Measurements from ENCODE around the gene SVEP1.

SVEP1 gene

GRCh38 chr9:110579034-110579861, at the start of gene SVEP1:
SVEP1 (minus strand) TSS chr9:110579741; CDS start chr9:110579543, 198 bp downstream.
- no peak for DNase-seq (ENCODE audit: low spot score)

DNA sequence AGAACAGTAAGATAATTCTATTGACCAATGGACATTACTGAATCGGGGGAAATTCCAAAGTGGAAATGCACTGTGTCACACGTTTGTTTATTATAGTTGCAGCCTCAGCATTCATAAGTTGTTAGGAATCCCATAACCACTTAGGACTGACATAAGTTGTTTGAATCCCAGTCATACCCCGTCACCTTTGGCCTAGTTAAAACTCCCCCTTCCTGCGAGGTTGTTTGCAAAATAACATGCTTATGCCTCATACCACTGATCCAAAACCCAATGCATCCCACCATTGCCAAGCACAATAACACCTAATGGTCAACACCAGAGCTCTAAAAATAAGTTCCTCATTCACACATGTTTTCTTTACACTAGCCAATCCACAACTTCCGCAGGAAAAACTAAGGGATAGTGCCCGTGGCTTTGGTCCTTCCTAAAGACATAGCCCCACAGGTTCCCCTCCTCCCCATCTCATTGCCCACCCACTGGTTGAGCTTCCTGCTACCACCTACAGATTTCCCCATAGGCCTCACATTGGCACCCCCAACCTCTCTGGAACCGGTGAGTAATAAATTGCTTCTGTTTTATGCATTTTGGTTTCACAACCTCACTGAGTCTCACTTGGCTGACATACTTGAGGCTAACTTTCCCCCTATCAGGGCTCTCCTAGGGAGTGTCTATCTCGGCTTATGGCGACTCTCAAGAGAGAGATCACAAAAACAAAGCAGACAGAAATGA, 46.7 kb upstream of the SVEP1 start:
- peak; percentile 72 for DNase-seq (ENCODE audit: low spot score)

GRCh38 chr9:110623462-110624025, 44.0 kb upstream of the SVEP1 start:
- peak; percentile 40 for DNase-seq (ENCODE audit: low spot score)

DNA sequence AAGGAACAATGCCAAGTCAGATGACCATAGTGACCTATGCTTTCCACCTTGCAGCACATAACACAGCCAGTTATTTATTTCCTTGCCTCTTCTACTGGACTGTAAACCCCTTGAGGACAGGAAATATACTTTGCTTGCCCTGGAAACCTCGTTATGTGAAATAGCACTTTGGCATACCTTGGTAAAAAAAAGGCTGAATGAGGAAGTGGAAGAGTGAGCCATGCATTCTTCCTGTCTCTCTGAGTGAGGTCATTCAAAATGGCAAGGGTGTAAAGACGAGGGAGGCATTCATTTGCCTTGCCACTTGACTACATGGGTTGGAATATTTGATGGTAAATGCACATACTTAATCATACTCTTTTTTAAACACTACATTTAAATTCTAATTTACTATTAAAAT, 42.8 kb upstream of the SVEP1 start:
- DNase-seq (ENCODE audit: low spot score): no peak

DNA sequence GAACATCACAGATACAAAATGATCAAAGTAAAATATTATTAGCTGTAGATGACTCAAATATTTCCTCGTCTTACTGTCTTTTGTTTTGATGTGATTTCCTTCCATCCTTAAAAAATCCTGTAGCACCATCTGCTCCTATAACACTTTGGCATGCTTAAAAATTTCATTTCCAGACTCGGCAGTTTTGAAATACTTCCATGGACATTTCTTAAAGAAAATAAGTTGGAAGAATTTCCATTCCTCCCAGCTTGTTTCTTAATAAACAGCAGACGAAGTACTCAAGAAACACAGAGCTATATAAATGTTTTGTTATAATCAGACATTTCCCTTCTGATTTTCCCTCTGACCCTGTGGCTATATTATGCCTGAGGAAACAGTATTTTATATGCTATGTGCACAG, 41.2 kb upstream of the SVEP1 start:
- no peak for DNase-seq (ENCODE audit: low spot score)

GRCh38 chr9:110619831-110620230, 40.3 kb upstream of the SVEP1 start:
- DNase-seq (ENCODE audit: low spot score): no peak

GRCh38 chr9:110615498-110615897, 36.0 kb upstream of the SVEP1 start:
- DNase-seq (ENCODE audit: low spot score): no peak

GRCh38 chr9:110614576-110614975, 35.0 kb upstream of the SVEP1 start:
- peak; percentile 38 for DNase-seq (ENCODE audit: low spot score)

- DNase-seq (ENCODE audit: low spot score): no peak
These were observed 26.7 kb upstream of the SVEP1 start for GRCh38 chr9:110606179-110606790.

GRCh38 chr9:110605565-110605964, 26.0 kb upstream of the SVEP1 start:
- no peak for DNase-seq (ENCODE audit: low spot score)

DNA sequence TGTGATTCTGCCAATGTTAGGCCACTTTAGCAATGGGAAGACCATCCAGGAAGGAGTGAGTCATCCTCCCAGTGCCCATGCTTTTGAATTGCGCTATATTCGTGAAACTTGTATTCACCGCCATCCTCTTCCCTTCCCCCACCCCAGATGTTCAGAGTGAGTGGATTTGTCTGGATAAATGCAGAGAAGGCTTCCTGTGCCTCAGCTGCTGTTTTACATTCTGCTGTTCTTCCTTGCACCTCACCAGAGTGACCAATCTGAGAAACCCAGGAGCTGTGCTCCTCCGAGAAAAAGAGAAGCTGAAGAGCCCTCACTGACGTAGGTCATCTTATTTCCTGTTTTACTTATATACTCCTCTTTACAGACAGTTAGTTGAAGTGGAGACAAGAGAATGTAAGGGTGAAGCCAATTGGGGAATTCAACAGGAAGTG, 24.6 kb upstream of the SVEP1 start:
- DNase-seq (ENCODE audit: low spot score): no peak

GRCh38 chr9:110602281-110602680, 22.7 kb upstream of the SVEP1 start:
- DNase-seq (ENCODE audit: low spot score): no peak

- DNase-seq (ENCODE audit: low spot score): no peak
These were observed 21.6 kb upstream of the SVEP1 start for GRCh38 chr9:110601098-110601497.

GRCh38 chr9:110599468-110599867, 19.9 kb upstream of the SVEP1 start:
- no peak for DNase-seq (ENCODE audit: low spot score)

DNA sequence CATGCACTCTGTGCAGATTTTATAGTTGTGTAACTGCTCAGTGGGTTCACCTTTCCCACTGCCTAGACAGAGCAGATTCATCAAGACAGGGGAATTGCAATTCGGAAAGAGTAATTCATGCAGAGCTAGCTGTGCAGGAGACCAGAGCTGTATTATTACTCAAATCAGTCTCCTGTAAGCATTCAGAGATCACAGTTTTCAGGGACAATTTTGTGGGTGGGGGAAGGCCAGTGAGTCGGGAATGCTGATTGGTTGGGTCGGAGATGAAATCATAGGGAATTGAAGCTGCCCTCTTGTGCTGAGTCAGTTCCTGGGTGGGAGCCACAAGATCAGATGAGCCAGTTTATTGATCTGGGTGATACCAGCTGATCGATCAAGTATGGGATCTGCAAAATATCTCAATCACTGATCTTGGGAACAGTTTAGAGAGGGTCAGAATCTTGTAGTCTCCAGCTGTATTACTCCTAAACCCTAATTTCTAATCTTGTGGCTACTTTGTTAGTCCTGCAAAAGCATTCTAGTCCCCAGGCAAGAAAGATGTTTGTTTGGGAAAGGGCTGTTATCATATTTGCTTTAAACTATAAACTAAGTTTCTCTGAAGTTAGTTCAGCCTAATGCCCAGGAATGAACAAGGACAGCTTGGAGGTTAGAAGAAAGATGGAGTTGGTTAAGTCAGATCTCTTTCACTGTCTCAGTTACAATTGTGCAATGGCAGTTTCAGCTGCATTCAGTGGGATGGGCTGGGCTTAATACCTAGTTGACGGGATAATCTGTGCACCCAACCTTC, 12.7 kb upstream of the SVEP1 start:
- no peak for DNase-seq (ENCODE audit: low spot score)

DNA sequence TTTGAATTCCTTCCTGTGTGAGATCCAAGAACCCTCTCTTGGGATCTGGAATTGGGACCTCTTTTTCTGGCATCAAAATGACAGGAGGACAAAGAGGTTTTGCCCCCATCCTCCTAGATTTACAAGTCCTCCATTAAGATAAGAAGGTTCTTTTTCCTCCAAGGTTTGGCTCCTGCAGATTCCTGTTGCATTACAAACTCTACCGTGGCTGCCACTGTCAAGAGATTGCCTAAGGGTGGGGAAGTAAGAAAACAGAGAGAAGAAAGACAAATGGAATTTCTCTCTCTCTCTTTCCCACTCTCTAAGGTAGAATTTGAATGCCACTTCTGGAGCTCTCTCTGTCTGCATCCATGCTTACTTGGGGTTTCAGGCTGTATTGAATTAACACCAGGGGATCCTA, 12.0 kb upstream of the SVEP1 start:
- no peak for DNase-seq (ENCODE audit: low spot score)

DNA sequence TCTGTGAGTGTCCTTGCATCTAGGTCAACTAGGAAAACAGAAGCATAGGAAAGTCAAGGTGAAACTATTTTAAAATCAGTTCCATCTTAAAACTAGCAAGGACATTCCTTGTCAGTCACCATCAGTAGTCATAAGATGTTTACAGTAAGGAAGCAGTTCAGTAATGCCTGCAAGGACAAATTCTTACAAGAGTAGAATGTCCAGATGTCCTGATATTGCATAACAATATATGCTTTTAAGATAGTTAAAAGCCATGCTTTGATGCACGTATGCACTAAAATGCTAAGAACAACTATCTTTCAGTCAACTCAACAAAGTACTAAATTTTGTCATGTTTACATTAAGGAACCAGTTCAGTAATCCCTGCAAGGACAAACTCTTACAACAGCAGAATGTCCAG, 11.3 kb upstream of the SVEP1 start:
- DNase-seq (ENCODE audit: low spot score): no peak

- DNase-seq (ENCODE audit: low spot score): no peak
These were observed 8.8 kb upstream of the SVEP1 start for GRCh38 chr9:110588296-110588695.

DNA sequence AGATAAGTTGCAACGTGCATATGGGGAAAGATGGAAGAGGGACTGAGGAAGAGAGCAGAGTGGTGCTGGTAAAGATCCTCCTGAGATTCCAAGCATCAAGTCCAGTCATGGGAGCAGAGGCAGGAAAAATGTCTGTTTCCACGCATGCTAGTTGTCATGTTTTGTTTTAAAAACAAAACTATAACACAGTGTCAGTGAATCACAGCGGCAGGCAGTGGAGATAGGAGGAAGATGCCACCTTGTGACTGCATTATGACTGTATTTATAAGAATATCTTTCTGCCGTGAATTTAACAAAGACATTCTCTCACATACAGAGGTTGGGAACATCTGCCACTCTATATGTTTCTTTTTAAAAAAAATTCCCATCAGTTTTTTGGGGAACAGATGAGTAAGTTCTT, 3.7 kb upstream of the SVEP1 start:
- no peak for DNase-seq (ENCODE audit: low spot score)

DNA sequence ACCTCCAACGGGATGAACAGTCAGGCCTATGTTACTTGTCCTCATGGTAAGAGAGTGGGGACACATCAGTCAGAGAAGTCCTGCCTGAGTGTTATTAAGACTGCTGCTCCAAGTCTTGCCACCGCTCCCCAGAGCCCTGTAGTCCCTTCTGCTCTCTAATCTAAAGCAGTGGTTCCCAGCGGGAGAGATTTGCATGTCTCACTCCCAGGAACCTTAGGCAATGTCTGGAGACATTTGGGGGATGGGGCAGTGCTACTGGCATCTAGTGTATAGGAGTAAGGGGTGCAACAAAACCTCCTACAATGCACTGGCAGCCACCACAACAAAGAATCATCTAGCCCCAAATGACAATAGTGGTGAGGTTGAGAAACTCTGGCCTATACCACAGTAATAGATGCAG, 2.6 kb upstream of the SVEP1 start:
- no peak for DNase-seq (ENCODE audit: low spot score)

- no peak for DNase-seq (ENCODE audit: low spot score)
These were observed 1.3 kb upstream of the SVEP1 start for GRCh38 chr9:110580850-110581249.

GRCh38 chr9:110579862-110580219, 300 bp upstream of the SVEP1 start:
- DNase-seq (ENCODE audit: low spot score): no peak

Data from activated CD4-positive, alpha-beta T cell treated with anti-CD3 and anti-CD28 coated beads, Interleukin-2, Interleukin-4, amounts not matched to agents 100 ng/mL and 50 ng/mL, durations not matched to agents 16 hours and 8 hours (primary cell).